Astrocyte of the cerebellum (primary cell): ENCODE measurements around the gene LPIN2.

Source experiments
- DNase-seq: peaks from one replicate; pipeline ENCODE4 v3.0.0-alpha.2; 2011; ENCODE audit warnings: low read depth
- H3K4me3 ChIP-seq: 2 replicates; pipeline ENCODE4 v1.5.1; 2011; ENCODE audit warnings: mild to moderate bottlenecking, low read depth, low read length, moderate library complexity
- CTCF ChIP-seq: IDR thresholded peaks from 2 replicates; pipeline ENCODE4 v1.5.1; 2012; ENCODE audit warnings: low read length, low read depth, moderate library complexity, mild to moderate bottlenecking; ENCODE audit errors: missing control alignments
- in situ Hi-C: cut with HindIII; loops from 2 replicates; pipeline ENCODE4 v1.10.0; 2017; ENCODE audit warnings: low sequenced_read_pairs

The LPIN2 gene

GRCh38 chr18:2964361-2965010 is 48.5 kb downstream of the LPIN2 start:
- H3K4me3 ChIP-seq, result no peak overlapping the region
- DNase-seq, result no peak
- in situ Hi-C loops, result no loop called here
- no peak for TF ChIP-seq CTCF
